MV-4-11 (cell line): Measurements from ENCODE around the gene PIAS1.
"Not testable (repeated sequence)": the region's sequence is repeated elsewhere in the genome, so short reads cannot be mapped to it uniquely, and the experiment has no call there.

Experiments
- DNase-seq: peaks from one replicate; lab custom pipeline; 2025; lab: John Stamatoyannopoulos, UW

PIAS1 gene

GRCh38 chr15:68218847-68219798 is 165.0 kb downstream of the PIAS1 start:
- no peak for DNase-seq

GRCh38 chr15:68220489-68220888 is 166.4 kb downstream of the PIAS1 start:
- DNase-seq, result no peak

GRCh38 chr15:68220967-68221366 is 166.9 kb downstream of the PIAS1 start:
- no peak for DNase-seq

GRCh38 chr15:68221530-68222431 is 167.7 kb downstream of the PIAS1 start:
- DNase-seq, result not testable (repeated sequence)

- DNase-seq, result not testable (repeated sequence)
Measured at GRCh38 chr15:68222432-68222743, 168.3 kb downstream of the PIAS1 start.

- DNase-seq, result no peak
Measured at GRCh38 chr15:68223171-68223570, 169.1 kb downstream of the PIAS1 start.

GRCh38 chr15:68224108-68224507 is 170.0 kb downstream of the PIAS1 start:
- DNase-seq, result no peak

GRCh38 chr15:68224546-68225250 is 170.6 kb downstream of the PIAS1 start:
- peak; percentile 90 for DNase-seq

GRCh38 chr15:68225442-68225841 is 171.3 kb downstream of the PIAS1 start:
- DNase-seq, result not testable (repeated sequence)

- no peak for DNase-seq
Measured at GRCh38 chr15:68227643-68228142, 173.6 kb downstream of the PIAS1 start.

- DNase-seq, result peak; percentile 63
Measured at GRCh38 chr15:68228143-68228970, 174.2 kb downstream of the PIAS1 start.

GRCh38 chr15:68228971-68229385 is 174.9 kb downstream of the PIAS1 start:
- DNase-seq, result no peak

- DNase-seq, result peak; percentile 77
Measured at GRCh38 chr15:68229386-68230156, 175.5 kb downstream of the PIAS1 start, which contains the start of gene CLN6. TSS of gene CLN6 (minus strand) at chr15:68229728. CDS start at chr15:68229584, 144 bp downstream.

- peak; percentile 37 for DNase-seq
Measured at GRCh38 chr15:68230157-68231100, 176.3 kb downstream of the PIAS1 start.

GRCh38 chr15:68231102-68231818 is 177.1 kb downstream of the PIAS1 start:
- no peak for DNase-seq

- peak; percentile 80 for DNase-seq
Measured at GRCh38 chr15:68232449-68232848, 178.3 kb downstream of the PIAS1 start.

GRCh38 chr15:68232937-68233336 is 178.8 kb downstream of the PIAS1 start:
- DNase-seq, result peak; percentile 92

GRCh38 chr15:68234060-68234459 is 179.9 kb downstream of the PIAS1 start:
- no peak for DNase-seq
